Measurements from ENCODE around the gene TNK1. TPM values are rescaled to one million over a fixed set of nuclear protein-coding genes. Genes with fewer than 3 reads are reported as not detected.

TNK1 gene
- total and polyA plus RNA-seq, 2 of the 8 experiments (the other 6 are each of a cell fraction or from before 2014, with no cell fraction given): 7.6 to 9.5 TPM

DNA sequence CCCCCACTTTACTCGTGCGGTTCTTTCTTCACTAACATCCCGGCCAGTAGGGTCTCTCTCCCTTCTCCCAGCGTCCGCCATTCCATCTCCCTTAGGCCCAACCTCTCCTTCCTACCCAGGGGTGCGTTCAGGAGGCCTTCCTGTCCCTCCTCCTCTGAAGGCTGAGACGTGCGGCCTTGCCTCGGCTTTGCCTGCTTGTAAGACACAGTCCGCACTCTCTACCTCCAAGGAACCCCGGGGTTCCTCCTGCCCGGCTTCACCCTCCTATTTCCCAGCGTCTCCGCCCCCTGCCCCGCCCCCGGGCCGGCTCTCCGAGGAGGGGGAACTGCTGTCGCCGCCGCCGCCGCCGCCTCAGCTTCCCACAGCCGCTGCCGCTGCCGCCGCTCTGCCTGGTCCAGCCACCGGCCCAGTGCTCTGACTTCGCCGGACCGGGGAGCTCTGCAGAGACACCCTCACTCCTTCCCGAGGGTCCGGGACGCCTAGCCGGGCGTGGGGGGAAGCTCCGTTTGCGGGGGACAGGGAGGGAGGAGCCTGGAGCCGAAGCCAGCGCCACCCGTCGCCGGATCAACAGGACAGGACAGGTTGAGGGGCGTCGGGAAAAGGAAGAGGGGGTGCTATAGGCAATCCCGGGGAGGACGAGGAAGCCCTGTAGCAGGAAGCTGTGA lies 57.2 kb downstream of the TNK1 start (continued):
- TF ChIP-seq SUZ12 (IDR thresholded peaks at IDR 0.05; ENCODE audit: low read length) (no peak), TBP (IDR thresholded peaks at IDR 0.05; ENCODE audit: low read depth, low read length) (no peak), JUN (IDR thresholded peaks at IDR 0.05; ENCODE audit: low read depth, low read length) (no peak), EP300 (IDR thresholded peaks at IDR 0.05; ENCODE audit: borderline replicate concordance in 1 of 2, low read depth in 2 of 2, low read length in 2 of 2) (peak in 1 of 2 experiments; percentile 30; a peak in 1 of 3 replicates), SIX5 (IDR thresholded peaks at IDR 0.05; ENCODE audit: low read depth, low read length) (no peak), BRCA1 (IDR thresholded peaks at IDR 0.05; ENCODE audit: low read depth, low read length) (no peak), SIN3A (conservative IDR thresholded peaks at IDR 0.05 in 1 of 2, IDR thresholded peaks at IDR 0.05 in 1 of 2; ENCODE audit: low read depth in 1 of 2, low read length in 2 of 2) (peak; percentile 28 to 50; a peak in 3 of 4 replicates), CREB1 (IDR thresholded peaks at IDR 0.05) (0 out of 2 replicates have a peak, but pooled peaks have one; percentile 6)
- TF ChIP-seq, protein P1, sequence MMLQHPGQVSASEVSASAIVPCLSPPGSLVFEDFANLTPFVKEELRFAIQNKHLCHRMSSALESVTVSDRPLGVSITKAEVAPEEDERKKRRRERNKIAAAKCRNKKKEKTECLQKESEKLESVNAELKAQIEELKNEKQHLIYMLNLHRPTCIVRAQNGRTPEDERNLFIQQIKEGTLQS (IDR thresholded peaks at IDR 0.05; ENCODE audit: insufficient read depth, low read depth, low read length): no peak
- TF ChIP-seq, protein P2, sequence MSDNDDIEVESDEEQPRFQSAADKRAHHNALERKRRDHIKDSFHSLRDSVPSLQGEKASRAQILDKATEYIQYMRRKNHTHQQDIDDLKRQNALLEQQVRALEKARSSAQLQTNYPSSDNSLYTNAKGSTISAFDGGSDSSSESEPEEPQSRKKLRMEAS (IDR thresholded peaks at IDR 0.05): no peak
